Choroid plexus epithelial cell (primary cell): ENCODE measurements around the gene FAM219A.
"Not testable (repeated sequence)": the region's sequence is repeated elsewhere in the genome, so short reads cannot be mapped to it uniquely, and the experiment has no call there.

Experiments used
- DNase-seq: peaks from one replicate; pipeline ENCODE4 v3.0.0-alpha.2; 2010; ENCODE audit warnings: low read depth
- H3K4me3 ChIP-seq: 2 replicates; pipeline ENCODE4 v1.5.1; 2011; ENCODE audit warnings: low read depth, mild to moderate bottlenecking, control low read depth, low read length, moderate library complexity
- TF ChIP-seq, protein P1 (sequence below): conservative IDR thresholded peaks from 2 replicates; pipeline ENCODE4 v1.5.1; 2011; ENCODE audit warnings: low read depth, mild to moderate bottlenecking, control low read depth, inconsistent platforms, low read length, moderate library complexity

The FAM219A gene

DNA sequence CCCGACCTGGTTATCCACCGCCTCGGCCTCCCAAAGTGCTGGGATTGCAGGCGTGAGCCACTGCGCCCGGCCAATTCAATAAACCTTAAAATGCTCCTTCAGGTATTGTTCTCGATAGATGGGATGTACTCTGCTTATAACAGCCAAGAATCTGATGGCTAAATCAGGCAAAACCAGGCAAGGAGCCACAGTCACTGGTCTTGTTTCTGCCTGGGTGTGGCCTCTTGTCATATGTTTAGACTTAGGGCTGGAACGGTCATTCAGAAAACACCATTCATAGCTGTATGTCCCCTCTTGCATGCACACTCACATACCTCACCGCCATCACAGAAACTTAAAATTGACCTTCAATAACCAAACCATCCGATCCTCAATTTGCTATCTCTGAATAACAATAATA lies 7.7 kb downstream of the FAM219A start:
- no peak overlapping the region for H3K4me3 ChIP-seq
- no peak for DNase-seq
- TF ChIP-seq, protein P1, sequence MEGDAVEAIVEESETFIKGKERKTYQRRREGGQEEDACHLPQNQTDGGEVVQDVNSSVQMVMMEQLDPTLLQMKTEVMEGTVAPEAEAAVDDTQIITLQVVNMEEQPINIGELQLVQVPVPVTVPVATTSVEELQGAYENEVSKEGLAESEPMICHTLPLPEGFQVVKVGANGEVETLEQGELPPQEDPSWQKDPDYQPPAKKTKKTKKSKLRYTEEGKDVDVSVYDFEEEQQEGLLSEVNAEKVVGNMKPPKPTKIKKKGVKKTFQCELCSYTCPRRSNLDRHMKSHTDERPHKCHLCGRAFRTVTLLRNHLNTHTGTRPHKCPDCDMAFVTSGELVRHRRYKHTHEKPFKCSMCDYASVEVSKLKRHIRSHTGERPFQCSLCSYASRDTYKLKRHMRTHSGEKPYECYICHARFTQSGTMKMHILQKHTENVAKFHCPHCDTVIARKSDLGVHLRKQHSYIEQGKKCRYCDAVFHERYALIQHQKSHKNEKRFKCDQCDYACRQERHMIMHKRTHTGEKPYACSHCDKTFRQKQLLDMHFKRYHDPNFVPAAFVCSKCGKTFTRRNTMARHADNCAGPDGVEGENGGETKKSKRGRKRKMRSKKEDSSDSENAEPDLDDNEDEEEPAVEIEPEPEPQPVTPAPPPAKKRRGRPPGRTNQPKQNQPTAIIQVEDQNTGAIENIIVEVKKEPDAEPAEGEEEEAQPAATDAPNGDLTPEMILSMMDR: no peak

GRCh38 chr9:34446951-34447350 lies 11.4 kb downstream of the FAM219A start:
- H3K4me3 ChIP-seq: no peak overlapping the region
- no peak for DNase-seq
- TF ChIP-seq, protein P1: no peak

GRCh38 chr9:34446468-34446891 lies 11.9 kb downstream of the FAM219A start:
- no peak overlapping the region for H3K4me3 ChIP-seq
- TF ChIP-seq, protein P1: no peak
- DNase-seq: peak; percentile 56

- DNase-seq: no peak
- H3K4me3 ChIP-seq: no peak overlapping the region
- TF ChIP-seq, protein P1: no peak
These were observed 14.4 kb downstream of the FAM219A start for GRCh38 chr9:34443976-34444375.

- TF ChIP-seq, protein P1: no peak
- H3K4me3 ChIP-seq: no peak overlapping the region
- DNase-seq: no peak
These were observed 14.8 kb downstream of the FAM219A start for GRCh38 chr9:34443533-34443932.

GRCh38 chr9:34442770-34443169 lies 15.6 kb downstream of the FAM219A start:
- no peak for DNase-seq
- H3K4me3 ChIP-seq: no peak overlapping the region
- TF ChIP-seq, protein P1: no peak

GRCh38 chr9:34440017-34440416 lies 18.4 kb downstream of the FAM219A start:
- TF ChIP-seq, protein P1: no peak

GRCh38 chr9:34438465-34438864 lies 19.9 kb downstream of the FAM219A start:
- H3K4me3 ChIP-seq, DNase-seq: not testable (repeated sequence)

More at GRCh38 chr9:34440017-34440416, 18.4 kb downstream of the FAM219A start:
- no peak for DNase-seq
- H3K4me3 ChIP-seq: no peak overlapping the region

DNA sequence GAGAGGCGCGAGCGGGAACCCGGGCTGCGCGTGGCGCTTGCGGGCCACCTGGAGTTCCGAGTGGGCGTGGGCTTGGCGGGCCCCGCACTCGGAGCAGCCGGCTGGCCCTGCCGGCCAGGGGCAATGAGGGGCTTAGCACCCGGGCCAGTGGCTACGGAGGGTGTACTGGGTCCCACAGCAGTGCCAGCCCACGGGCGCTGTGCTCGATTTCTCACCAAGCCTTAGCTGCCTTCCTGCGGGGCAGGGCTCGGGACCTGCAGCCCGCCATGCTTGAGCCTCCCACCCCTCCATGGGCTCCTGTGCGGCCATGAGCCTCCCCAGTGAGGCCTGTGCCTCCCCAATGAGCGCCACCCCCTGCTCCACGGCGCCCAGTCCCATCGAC lies 20.5 kb downstream of the FAM219A start:
- H3K4me3 ChIP-seq, DNase-seq: not testable (repeated sequence)
